Measurements from ENCODE around the gene TUBGCP6.
A peak's percentile ranks its signal among the peaks of the same experiment; 100 is the strongest.

Gene TUBGCP6

DNA sequence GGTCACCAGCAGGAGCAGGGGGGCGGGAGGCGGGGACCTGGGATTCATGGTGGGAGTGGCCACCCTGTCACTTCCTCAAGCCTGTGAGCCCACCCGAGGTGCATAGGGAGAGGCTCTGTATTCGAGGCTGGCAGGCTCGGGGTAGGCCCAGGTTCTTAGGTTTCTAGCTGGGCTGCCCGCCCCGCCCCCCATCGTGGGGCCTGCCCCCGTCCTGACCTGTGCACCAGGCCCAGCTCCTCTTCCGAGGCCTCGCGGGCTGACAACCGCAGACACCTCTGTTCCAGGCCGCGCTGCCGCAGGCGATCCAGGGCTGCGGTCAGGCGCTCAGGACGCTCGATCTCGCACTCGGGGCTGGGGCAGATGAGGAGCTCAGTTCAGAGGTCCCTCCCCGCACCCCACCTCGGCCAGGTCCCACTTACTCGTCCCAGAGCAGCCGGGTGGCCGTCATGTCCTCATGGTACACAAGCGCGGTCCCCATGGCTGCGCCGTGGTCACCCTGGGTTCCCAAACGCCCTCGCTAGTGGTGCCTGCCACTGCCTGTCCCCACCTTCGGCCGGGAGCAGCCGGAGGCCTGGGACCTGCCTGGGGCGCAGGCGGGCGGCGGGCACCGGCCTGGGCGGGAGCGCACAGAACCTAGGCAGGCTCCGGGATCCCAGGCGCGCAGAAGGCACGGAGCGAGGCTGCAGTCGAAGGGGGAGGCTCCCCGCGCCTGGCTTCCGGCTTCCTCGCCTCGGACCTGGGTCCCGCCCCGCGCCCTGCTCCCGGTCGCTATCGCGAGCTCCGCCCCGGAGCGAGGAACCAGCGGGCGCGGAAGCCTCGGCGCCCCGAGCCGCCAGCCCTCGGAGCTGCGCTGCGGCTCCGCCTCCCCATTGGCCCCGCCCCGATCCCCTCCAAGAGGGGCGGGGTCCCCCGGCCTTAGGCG, 6.0 kb upstream of the TUBGCP6 start, which contains the start of gene HDAC10:
Gene HDAC10, minus strand, starts transcription at position 711 of the 922 bp plus-strand sequence. Its CDS starts 233 bp downstream, at position 478.
- peak; percentile 82 for DNase-seq

DNA sequence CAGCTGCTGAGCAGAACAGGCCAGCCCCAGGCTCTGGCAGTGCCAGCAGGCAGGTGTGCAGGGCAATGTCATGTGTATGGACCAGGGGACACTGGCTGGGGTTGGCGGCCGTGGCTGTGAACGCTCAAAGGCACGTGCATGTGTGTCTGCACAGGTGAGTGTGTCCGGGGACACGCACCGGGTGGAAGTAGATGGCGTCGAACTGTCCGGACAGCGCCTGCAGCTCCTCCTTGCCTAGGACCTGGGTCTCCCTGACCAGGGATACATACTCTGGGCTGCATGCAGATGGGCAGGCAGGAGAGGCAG, 5.4 kb upstream of the TUBGCP6 start:
- DNase-seq: no peak

DNA sequence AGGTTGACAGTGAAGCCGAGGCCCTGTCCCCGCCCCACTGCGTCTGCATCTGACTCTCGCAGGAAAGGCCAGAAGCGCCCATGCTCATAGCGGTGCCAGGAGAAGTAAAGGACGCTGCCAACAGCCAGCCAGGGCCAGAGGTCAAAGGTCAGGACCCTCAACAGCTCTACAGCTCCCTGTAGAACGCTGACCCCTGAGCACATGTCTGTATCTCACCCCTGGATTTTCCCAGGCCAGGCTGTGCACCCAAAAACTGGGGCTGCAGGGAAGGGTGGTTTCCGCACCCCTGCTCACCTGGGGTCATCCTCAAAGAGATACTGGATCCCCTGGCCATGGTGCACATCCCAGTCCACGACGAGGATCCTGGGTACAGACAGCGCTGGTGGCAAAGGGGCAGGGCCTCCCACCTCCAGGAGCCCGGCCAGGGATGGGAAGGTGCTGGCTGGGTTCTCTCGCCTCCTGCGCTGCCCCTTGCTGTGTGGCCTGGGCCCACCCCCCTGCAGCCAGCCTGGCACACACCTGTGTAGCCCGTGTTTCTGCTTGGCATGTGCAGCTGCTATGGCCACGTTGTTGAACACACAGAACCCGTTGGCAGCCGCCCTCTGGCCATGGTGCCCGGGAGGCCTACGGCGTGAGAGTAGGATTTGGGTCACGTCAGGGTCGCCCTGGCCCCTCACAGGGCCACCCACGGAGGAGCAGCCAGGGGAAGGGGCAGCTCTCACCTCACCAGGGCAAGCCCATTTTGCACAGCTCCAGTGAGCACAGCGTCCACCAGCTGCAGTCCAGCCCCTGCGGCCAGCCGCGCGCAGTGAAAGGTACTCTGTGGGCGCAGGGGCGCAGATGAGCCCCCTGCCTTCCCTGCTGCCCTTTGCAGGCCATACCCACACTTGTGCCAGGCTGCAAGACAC, 4.8 kb upstream of the TUBGCP6 start:
- no peak for DNase-seq

DNA sequence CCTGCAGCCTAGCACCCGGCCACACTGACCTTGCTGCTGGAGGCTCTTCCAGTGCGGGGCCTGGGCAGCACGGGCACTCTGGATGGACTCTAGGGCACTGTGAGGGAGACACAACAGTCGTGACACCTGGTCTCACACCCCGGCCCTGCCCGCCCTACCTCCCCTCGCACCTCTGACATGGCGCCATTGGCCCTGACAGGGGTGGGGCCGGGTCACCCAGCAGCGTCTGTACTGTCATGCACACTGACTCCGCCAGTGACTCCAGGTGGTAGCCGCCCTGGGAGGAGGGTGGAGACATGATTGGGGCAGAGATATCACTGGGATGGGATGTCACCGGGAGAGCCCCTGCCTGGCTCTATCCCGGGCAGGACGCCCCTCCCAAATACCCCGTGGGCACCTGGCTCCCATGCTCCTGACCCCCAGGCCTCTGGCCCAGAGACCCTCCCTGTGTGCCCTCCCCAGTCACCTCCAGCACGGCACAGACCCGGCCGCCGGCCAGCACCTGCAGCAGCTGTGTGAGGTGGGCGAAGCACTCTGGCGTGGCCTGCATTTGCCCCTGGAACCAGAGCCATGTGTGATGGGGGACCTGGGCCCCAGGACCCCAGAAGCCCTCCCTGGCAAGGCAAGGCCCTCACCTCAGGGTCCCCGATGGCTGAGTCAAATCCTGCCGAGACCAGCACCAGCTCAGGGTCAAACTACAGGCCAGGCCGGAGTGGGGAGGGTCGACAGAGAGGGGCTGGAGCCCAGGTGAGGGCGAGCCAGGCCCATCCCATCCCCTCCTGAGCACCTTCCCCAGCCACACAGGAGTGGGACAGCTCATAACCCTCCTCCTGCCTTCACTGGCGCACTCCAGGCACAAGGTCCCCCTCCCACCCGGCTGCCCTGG, 3.6 kb upstream of the TUBGCP6 start:
- no peak for DNase-seq

DNA sequence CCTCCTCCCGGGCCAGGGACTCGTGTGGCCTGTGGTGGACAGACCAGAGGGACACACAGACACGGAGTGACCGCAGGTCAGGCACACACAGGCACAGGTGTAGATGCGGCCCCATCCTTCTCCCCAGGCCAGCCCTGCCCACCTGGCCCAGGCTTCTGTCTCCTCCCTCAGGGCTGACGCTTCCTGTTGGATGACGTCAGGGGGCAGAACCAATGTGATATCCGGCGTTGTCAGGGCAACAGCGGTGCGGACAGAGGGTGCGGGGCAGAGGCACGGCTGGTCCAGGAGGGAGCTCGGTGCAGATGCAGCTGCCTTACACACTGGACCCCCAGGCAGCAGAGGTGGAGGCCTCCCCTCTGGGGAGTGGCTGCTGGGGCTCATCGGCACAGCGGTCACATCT, 2.9 kb upstream of the TUBGCP6 start:
- DNase-seq: peak; percentile 45

DNA sequence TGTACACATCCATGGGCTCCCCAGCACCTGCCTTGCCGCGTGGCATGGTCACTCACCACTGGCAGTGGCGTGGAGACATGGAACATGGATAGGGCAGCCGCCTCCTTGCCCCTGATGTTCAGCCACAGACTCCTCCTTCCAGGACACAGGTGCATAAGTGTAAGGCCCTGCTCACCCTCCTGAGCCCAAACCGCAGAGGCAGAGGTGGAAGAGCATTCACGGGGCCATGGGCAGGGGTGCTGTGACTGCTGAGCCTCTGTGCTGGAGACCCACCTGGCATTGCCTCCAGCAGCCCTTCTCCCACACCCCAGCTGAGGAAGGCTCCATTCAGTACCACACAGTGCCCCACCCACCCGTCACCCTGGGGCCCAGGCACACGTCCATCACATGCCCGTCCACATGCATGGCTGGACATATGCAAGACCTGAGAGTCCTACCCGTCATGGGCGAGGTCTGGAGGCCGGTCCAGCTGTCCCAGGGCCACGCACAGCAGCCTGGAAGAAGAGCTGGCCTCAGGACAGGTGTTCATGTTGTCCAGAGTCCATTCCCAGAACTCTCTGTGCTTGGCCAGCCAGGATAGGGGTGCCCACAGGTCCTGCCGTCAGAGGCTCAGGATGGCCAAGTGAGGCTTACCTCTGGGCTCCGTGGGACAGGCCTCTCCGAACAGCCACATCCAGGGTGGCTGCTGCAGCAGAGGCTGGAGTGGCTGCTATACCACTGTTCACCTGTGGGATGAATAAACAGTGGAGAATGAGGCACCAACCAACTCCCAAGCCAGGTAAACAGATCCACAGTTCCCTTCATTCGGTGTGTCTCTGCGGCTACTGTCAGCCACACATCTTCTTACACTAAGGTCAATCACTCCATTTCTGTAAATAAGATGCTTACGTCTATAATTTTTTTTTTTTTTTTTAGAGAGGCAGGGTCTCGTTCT, 1.7 kb upstream of the TUBGCP6 start:
- DNase-seq: no peak

DNA sequence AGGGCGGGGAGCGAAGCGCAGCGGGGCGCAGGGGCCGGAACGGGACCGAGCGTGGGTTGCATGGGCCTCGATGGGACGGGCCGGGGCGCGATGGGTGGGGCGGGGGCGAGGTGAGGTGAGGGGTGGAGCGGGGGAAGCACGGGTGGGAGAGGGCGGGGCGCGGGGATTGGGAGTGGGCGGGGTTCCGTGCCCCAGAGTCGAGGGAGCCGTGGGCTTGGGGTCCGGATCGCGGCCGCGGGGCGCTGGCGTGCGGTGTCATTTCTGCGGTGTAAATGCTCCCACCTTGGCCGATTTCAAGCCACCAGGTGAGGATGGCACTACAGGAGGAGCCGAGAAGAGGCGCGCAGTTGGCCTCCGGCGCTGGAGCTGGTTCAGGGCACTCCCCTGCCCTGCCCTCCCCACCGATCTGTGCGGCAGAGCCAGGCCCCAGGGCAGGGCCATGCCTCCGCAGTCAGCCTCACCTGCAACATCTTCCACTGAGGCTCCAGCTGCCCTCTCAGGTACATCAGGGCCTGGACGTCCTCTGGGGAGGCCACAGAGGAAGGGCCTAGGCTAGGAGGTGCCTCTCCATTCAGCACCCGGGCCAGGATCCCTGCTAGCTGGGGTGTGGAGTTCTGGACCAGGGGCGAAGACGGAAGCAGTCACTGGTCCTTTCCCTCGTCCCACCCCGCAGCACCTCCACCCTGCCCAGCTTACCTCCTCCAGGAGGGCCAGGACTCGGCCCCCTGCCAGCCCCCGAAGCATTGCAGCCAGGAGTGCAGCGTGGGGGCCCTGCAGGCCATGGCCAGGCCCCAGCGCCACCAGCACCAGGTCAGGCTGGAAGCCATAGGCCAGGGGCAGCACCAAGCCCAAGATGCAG, 620 bp upstream of the TUBGCP6 start:
- DNase-seq: no peak

DNA sequence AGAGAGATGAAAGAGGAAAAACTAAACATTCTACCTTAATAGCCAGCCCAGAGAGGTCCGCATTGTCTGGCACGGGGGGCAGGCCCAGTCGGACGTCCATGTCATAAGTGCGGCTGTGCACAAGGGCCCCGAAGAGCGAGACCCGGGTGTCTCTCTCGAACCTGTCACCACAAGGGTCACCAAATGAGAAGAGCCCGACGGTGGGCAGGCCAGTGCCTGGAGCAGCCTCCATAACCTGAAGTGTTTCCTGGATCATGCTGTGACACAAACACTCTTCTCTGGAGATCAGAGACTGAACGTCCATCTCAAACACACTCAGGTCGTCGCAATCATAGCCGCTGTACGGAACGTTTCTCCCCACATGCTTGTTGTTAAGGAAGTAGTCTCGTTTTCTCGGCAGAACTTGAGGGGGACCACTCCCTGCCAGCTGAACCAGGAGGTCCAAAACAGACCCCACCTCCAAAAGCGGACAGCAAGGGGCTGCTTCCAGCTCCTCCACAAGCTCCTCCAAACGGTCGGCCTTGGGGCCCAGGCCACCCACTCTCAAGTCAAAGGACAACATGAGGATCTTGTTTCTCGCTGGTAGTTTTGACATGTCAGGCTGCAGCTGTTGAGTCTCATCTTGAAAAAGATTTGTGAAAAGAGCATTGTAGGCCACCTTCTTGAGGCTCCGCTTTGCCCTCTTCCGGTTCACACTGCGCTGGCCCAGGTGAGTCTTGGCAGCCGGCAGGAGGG, 971 bp downstream of the TUBGCP6 start:
- no peak for DNase-seq

DNA sequence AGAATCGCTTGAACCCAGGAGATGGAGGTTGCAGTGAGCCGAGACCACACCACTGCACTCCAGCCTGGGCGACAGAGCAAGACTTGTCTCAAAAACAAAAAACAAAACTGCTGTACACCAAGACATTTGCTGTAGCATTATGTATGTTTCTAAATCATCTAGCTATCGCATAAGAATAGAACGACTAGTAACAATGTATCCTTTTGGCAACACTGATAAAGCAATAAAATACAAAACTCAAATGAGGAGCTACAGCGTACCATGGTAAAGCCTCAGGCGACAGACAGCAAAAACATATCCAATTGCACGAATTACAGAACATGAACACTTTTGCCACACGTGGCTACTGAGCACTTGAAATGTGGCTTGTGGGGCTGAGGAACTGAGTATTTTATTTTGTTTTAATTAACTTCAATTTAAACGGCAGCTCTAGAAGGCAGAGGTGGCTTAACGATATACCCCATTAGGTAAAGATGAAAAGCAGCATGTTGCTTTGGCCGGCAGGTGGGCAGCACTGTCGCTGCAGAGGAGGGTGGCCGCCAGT, 2.3 kb downstream of the TUBGCP6 start:
- no peak for DNase-seq

DNA sequence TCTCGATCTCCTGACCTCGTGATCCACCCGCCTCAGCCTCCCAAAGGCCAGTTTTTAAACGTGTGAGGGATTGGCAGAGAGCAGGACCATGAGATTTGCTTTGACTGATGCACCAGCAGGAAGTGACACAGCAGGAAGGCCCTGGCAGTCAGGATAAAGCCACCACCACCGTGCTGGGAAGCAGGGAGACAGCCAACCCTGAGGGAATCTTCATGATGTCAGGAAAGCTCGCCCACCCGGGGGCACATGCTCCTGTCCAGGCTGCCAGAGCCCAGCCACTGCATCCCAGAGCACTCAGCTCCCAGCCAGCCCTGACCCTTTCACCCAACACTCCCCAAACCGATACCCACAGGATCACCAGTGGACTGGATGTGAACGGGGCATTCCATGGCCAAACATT, 6.1 kb downstream of the TUBGCP6 start:
- no peak for DNase-seq

DNA sequence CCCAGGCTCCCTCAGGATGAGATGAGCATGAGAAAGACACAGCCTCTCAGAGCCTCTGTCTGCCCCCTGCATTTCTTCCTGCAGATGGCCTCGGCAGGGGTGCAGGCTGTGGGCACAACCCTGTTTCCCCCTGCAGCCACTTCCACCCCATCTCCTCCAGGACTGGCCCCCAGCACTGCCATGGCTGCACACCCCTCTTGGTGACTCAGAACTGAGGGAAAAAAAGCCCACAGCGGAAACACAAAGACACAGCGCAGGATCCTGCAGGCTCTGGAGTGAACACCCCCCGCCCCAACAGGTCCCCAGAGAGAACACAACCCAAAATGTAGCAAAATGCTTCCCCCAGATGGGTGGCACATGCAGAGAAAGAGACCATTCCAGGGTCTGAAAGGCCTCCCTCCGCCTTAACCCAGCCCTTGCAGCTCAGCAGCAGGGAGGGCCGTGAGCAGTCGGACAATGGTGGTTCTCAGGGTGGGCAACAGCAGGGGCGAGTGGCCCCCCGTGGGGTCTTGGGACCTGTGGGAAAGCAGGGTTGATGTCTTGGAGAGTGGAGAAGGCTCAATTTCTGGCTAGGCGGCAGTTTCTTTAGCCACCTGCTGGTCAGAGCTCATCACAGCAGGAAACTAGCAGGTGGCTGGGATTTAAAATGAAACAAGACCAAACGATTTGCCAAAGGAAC, 8.0 kb downstream of the TUBGCP6 start:
- peak; percentile 21 for DNase-seq

DNA sequence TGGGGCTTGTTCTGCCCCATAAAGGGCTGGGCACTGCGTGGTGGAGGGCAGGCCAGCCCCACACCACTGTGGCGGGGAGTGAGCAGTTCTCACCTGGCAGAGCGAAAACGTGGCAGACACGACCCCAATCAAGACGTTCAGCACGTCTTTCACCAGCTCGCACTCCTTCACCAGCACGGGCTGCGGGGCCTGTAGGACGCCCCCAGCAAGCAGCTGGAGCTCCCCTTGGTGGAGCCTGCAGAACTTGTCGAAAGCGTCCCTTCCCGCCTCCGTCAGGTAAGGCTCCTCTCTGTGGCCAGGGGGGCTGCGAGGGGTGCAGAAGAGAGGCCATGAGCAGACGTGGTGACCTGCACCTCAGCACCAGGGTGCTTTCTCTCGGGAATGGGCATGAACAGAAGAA, 11.6 kb downstream of the TUBGCP6 start:
- no peak for DNase-seq

DNA sequence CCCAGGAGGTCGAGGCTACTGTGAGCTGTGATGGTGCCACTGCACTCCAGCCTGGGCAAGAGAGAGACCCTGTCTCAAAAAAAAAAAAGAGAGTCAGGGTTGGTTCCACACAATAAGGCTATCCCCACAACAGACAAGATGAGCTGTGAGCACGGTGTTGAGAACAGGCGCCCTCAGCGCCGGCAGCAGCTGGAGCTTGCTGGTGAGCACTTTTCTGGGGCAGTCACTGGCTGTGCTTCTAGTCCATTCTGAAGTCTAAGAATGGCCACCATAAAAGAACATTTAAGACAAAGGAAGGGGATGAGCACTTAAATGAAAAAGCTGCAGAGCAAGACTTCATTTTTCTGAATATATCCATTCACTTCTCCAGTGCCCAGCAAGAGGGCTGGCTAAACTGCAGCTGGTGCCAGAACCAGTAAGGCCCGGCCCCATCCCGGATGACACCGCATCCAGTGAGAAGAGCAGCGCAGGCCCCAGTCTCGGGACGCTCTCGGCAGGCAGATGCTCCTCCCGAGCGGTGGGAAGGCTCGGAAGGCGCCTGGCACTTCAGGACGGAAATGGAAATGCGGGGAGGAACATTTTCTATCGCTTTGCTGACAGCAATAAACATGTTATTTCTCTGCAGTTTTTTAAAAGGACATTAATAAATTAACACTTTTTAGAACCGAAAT, 12.2 kb downstream of the TUBGCP6 start:
- DNase-seq: no peak

DNA sequence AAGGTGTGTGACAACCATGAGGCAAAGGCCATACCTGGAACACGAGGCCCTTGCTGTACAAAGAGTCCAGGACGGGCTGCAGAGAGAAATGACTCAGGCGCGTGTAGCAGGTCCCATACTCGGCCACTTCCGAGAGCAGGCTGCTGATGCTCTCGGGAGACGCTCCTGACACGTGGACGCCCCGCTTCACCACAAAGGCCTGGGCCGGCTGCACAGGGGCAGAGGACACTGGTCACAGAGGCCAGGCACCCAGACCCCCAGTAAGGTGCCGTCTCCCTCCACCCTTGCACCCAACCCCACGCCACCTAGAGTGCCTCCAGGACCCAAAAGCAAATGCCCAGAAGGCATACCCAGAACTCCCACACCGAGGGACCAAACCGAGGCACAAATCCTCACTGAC, 15.5 kb downstream of the TUBGCP6 start:
- no peak for DNase-seq

DNA sequence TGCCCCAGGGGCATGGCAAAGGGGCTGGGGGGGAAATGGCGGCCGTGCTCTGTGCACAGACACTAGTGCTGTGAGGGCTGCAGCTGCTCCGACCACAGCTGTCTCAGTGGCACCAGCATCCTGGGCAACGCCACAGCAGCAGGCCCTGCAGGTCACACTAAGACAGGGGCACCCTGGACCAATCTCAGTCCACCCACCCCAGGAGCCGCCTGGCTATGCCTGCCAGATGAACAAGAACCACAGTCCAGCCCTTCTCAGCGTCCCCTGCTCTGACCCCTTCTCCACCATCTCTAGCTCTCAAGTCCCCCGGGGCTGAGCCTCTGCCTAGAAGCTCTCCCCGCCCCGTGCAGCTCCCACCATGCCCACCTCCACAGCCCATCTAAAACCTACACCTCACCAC, 16.5 kb downstream of the TUBGCP6 start:
- DNase-seq: no peak

DNA sequence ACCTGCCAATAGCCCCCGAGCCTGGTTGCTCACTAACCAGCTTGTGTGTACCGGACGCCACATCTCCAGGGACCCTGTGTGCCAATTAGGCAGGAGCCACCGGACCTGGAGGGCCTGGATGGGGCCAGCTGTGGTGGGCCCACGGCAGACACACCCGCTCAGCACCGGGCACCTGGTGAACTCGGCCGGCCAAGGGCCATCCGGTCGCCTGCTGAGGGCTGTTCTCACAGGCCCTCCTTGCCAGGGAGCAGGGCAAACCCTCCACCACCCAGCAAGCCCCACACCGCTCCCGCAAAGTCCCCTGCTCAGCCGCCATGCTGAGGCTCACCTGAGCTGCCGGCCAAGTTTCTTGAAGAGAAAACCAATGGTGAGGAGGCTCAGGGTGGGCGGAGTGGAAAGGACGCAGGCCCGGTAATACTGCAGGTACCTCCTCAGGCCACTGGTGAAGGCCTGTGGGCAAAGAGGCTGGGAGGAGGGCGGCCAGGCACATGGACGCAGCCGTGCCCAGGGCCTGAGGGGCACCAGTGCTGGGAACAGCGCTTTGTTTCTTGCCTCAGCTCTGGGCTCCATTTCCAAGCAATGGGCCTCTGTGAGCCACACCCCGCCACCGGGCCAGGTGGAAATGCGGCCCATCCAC, 17.1 kb downstream of the TUBGCP6 start:
- no peak for DNase-seq

DNA sequence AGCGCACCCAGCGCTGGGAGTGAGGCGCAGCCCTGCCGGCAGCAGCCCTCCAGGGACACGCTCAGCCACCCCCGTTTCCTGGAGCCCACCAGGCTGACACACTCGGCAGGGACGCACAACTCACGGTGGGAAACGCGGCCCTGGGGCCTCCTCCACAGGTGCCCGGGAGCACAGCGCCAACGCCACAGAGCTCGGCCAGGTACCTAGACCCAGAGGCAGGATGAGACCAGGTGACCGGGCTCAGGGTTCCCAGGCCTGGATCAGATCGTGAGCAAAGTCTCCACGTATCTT, 18.0 kb downstream of the TUBGCP6 start:
- no peak for DNase-seq

Data from fibroblast of skin of scalp (primary cell).